Progenitor cell of endocrine pancreas (in vitro differentiated cells): ENCODE data around the gene TMEM214. TPM values are rescaled to one million over a fixed set of nuclear protein-coding genes. Genes with fewer than 3 reads are reported as not detected.

Experiments used
- DNase-seq: peaks from one replicate; pipeline ENCODE4 v3.0.0; 2021; ENCODE audit warnings: low spot score; ENCODE audit not compliant: unreplicated experiment
- H3K27ac Mint-ChIP-seq: 2 replicates; pipeline ENCODE4 v1.8.0; 2021; ENCODE audit warnings: mild to moderate bottlenecking, moderate library complexity, mixed read lengths
- H3K27me3 Mint-ChIP-seq: 2 replicates; pipeline ENCODE4 v1.8.0; 2021; ENCODE audit warnings: mixed read lengths
- H3K36me3 Mint-ChIP-seq: 2 replicates; pipeline ENCODE4 v1.8.0; 2022; ENCODE audit warnings: mixed read lengths; ENCODE audit not compliant: insufficient read depth
- H3K4me1 Mint-ChIP-seq: 2 replicates; pipeline ENCODE4 v1.8.0; 2021; ENCODE audit warnings: low read depth, mixed read lengths
- H3K4me3 Mint-ChIP-seq: 2 replicates; pipeline ENCODE4 v1.8.0; 2021; ENCODE audit warnings: low read depth, mild to moderate bottlenecking, moderate library complexity, mixed read lengths
- H3K9me3 Mint-ChIP-seq: 2 replicates; pipeline ENCODE4 v1.8.0; 2021; ENCODE audit warnings: low read depth, mixed read lengths
- total RNA-seq: library from RNA; stranded (reverse); gene quantifications from 2 replicates; pipeline ENCODE4 v1.2.1, GENCODE V29; 2021
- TF ChIP-seq, protein P1 (sequence below): fragments of 200-600 bp; sonication (generic); IDR thresholded peaks from one replicate; pipeline ENCODE4 v1.5.0; 2021; ENCODE audit warnings: antibody characterized with exemption, mild to moderate bottlenecking; ENCODE audit not compliant: unreplicated experiment

TMEM214 gene
- total RNA-seq, 1 donor from 2014 or later, result 55.2 TPM

DNA sequence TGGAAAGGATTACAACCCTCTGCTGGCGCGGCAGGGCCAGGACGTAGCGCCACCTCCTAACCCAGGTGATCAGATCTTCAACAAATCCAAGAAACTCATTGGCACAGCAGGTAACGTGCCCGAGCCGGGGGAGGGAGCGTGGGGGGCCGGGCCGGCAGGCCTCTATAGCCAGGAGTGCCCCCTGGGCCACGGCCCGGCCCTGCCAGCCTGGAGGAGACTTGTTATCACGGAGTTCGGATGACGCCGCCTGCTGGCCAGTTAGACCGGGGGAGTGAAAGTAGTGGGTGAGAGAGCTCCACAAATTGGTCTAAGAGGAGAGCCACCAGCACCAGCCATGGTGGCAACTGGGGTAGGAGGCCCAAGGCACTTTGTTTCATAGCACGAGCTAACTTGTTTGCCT, 8.6 kb upstream of the TMEM214 start:
- Mint-ChIP-seq H3K27ac (no peak overlapping the region), H3K36me3 (peaks cover 5% of the 10 kb centered on the region), H3K9me3 (no peaks in the 10 kb centered on the region), H3K27me3 (no peaks in the 10 kb centered on the region), H3K4me1 (peaks cover 2% of the 10 kb centered on the region), H3K4me3 (no peak overlapping the region)
- no peak for DNase-seq
- TF ChIP-seq, protein P1, sequence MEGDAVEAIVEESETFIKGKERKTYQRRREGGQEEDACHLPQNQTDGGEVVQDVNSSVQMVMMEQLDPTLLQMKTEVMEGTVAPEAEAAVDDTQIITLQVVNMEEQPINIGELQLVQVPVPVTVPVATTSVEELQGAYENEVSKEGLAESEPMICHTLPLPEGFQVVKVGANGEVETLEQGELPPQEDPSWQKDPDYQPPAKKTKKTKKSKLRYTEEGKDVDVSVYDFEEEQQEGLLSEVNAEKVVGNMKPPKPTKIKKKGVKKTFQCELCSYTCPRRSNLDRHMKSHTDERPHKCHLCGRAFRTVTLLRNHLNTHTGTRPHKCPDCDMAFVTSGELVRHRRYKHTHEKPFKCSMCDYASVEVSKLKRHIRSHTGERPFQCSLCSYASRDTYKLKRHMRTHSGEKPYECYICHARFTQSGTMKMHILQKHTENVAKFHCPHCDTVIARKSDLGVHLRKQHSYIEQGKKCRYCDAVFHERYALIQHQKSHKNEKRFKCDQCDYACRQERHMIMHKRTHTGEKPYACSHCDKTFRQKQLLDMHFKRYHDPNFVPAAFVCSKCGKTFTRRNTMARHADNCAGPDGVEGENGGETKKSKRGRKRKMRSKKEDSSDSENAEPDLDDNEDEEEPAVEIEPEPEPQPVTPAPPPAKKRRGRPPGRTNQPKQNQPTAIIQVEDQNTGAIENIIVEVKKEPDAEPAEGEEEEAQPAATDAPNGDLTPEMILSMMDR, result peak; percentile 26

GRCh38 chr2:27024812-27025211, 8.0 kb upstream of the TMEM214 start:
- Mint-ChIP-seq H3K9me3 (no peaks in the 10 kb centered on the region), H3K27me3 (no peaks in the 10 kb centered on the region), H3K4me1 (peaks cover 2% of the 10 kb centered on the region), H3K4me3 (no peak overlapping the region), H3K36me3 (peaks cover 5% of the 10 kb centered on the region), H3K27ac (no peak overlapping the region)
- TF ChIP-seq, protein P1, result no peak
- DNase-seq, result no peak

DNA sequence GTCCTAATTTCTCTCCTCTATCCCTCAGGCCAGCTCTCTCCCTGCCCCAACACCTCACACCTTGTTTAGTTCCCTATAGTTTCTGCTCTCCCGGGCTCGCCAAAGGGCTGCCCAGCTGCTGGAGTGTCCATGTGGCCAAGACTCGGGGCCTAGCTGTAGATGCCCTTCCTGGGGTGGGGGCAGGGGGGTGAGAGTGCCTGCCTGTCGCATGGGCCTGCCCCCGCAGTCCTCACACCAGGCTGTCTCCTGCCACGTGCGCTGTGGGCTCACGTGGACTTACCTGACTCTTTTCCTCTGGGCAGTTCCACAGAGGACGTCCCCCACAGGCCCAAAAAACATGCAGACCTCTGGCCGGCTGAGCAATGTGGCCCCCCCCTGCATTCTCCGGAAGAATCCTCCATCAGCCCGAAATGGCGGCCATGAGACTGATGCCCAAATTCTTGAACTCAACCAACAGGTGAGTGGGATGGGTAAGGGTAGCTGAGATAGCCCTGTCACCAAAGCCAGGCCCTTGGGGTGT, 7.4 kb upstream of the TMEM214 start:
- Mint-ChIP-seq H3K27me3 (no peaks in the 10 kb centered on the region), H3K36me3 (peaks cover 5% of the 10 kb centered on the region), H3K4me3 (no peak overlapping the region), H3K4me1 (peaks cover 2% of the 10 kb centered on the region), H3K27ac (no peak overlapping the region), H3K9me3 (no peaks in the 10 kb centered on the region)
- TF ChIP-seq, protein P1, result no peak
- DNase-seq, result no peak

DNA sequence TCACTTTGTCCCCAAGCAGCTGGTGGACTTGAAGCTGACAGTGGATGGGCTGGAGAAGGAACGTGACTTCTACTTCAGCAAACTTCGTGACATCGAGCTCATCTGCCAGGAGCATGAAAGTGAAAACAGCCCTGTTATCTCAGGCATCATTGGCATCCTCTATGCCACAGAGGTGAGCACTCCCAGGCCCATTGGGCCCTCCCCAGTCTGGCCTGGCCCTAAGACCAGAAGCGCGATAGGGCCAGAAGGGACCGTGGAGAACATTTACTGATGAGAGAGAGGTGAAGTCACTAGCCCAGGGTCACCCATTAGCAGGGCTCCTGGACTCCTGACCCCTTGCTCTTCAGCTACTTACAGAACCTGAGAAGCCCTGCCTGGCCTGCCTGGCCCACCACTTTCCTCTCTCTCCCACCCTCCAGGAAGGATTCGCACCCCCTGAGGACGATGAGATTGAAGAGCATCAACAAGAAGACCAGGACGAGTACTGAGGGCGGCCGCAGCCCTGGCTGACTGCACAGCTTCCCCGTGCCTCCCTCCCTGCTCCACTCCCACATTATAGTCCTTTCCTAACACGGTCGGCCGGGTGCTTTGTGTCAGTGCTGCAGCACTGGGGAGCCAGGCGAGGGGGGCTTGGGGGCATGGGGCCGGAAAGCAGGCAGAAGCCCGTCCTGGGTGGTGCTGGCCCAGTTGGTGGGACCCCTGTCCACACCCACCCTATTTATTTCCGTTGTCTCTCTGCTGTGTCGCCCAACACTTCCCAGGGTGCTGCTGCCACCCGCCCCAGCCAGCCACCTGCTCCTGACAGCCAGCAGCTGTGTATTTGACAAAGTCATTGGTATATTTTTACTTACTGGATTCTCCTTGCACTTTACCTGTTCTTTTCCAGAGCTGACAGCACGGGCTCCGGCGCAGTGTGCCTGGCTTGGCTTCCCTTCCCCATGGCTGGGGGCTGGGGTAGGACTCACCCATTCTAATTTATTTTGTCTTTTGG, 6.6 kb upstream of the TMEM214 start:
- TF ChIP-seq, protein P1, result no peak
- Mint-ChIP-seq H3K36me3 (peaks cover 5% of the 10 kb centered on the region), H3K9me3 (no peaks in the 10 kb centered on the region), H3K27me3 (no peaks in the 10 kb centered on the region), H3K27ac (no peak overlapping the region), H3K4me1 (no peaks in the 10 kb centered on the region), H3K4me3 (no peak overlapping the region)
- no peak for DNase-seq

GRCh38 chr2:27027211-27027651, 5.5 kb upstream of the TMEM214 start:
- Mint-ChIP-seq H3K27ac (no peak overlapping the region), H3K27me3 (no peaks in the 10 kb centered on the region), H3K36me3 (peaks cover 5% of the 10 kb centered on the region), H3K4me3 (no peak overlapping the region), H3K9me3 (no peaks in the 10 kb centered on the region), H3K4me1 (peaks cover 1% of the 10 kb centered on the region)
- TF ChIP-seq, protein P1, result no peak
- DNase-seq, result no peak
